Neural progenitor cell (in vitro differentiated cells): Measurements from ENCODE around the gene FOXD3.

ENCODE experiments used
- CTCF ChIP-seq: fragments of 200-600 bp; sonication (generic); IDR thresholded peaks from 2 replicates; pipeline ENCODE4 v1.5.1; 2017; ENCODE audit warnings: antibody characterized with exemption, mild to moderate bottlenecking
- EZH2 ChIP-seq: fragments of 200-600 bp; sonication (generic); IDR thresholded peaks from 2 replicates; pipeline ENCODE4 v1.6.1; 2017; ENCODE audit warnings: antibody characterized with exemption, mild to moderate bottlenecking, moderate library complexity

GRCh38 chr1:63294803-63295594 lies 27.4 kb upstream of the FOXD3 start:
- TF ChIP-seq CTCF (no peak), EZH2 (no peak)
